Endothelial cell of umbilical vein (primary cell): ENCODE data around the gene PHEX. TPM values are rescaled to one million over a fixed set of nuclear protein-coding genes. Genes with fewer than 3 reads are reported as not detected.

Experiments
- BruUV-seq: library from RNA; stranded (reverse); fragments of 400-500 nt; replicated peaks from 2 replicates; lab custom pipeline; 2021; lab: Mats Ljungman, UMichigan
- CTCF ChIA-PET: fragments of 300-600, 350-600 bp; sonication (Branson Sonifier 250); formaldehyde crosslinking; loops from one replicate; lab custom pipeline; 2021; ENCODE audit warnings: antibody characterized with exemption, inconsistent platforms; lab: Charles Lee
- POLR2A ChIA-PET: fragments of 300-600, 350-600 bp; sonication (Branson Sonifier 250); formaldehyde crosslinking; loops from one replicate; lab custom pipeline; 2021; ENCODE audit warnings: antibody characterized with exemption, inconsistent platforms; lab: Charles Lee
- DNase-seq: peaks from one replicate; pipeline ENCODE4 v3.0.0-alpha.2; 2011; ENCODE audit warnings: low read depth, low spot score
- FAIRE-seq: peaks from 2 replicates; lab custom pipeline; 2011; peaks lifted over from hg19 to GRCh38; lab: Jason Lieb, UNC
- H2AFZ ChIP-seq: 2 replicates; pipeline ENCODE4 v1.6.0; 2012; ENCODE audit warnings: low read depth, low read length, control low read depth, inconsistent platforms
- H3K27ac ChIP-seq: 2 replicates; pipeline ENCODE4 v1.5.1; 2011; ENCODE audit warnings: low read depth, mild to moderate bottlenecking, control low read depth, low read length, moderate library complexity; ENCODE audit not compliant: insufficient read depth
- H3K27me3 ChIP-seq, 2 experiments: 2 replicates each; pipeline versions ENCODE4 v1.6.0 to v1.6.1; 2011; ENCODE audit warnings: low read length in 2 of 2, mixed read lengths in 1 of 2; ENCODE audit not compliant: control insufficient read depth in 2 of 2, insufficient read depth in 2 of 2
- H3K36me3 ChIP-seq, 2 experiments: 2 replicates in 1 of 2; 3 replicates in 1 of 2; pipeline ENCODE4 v1.5.1; 2011; ENCODE audit warnings: low read length in 2 of 2, mild to moderate bottlenecking in 1 of 2, moderate library complexity in 1 of 2; ENCODE audit not compliant: control insufficient read depth in 2 of 2, insufficient read depth in 2 of 2; ENCODE audit errors: extremely low read depth in 1 of 2
- H3K4me1 ChIP-seq: 3 replicates; pipeline ENCODE4 v1.5.1; 2011; ENCODE audit warnings: mild to moderate bottlenecking, low read length; ENCODE audit not compliant: control insufficient read depth, insufficient read depth; ENCODE audit errors: extremely low read depth
- H3K4me2 ChIP-seq: 2 replicates; pipeline ENCODE4 v1.6.1; 2011; ENCODE audit warnings: low read length, control low read depth, mixed read lengths; ENCODE audit not compliant: insufficient read depth
- H3K4me3 ChIP-seq, 3 experiments: fragments of 200-600 bp in 1 of 3; sonication (generic), shearing (Covaris generic) in 1 of 3; replicated peaks in 1 of 3; 2 replicates each; pipeline ENCODE4 v1.5.1; 2011 to 2016; ENCODE audit warnings: control low read depth in 3 of 3, low read length in 3 of 3, mild to moderate bottlenecking in 2 of 3, inconsistent platforms in 1 of 3, low read depth in 1 of 3, moderate library complexity in 1 of 3; ENCODE audit not compliant: insufficient read depth in 1 of 3
- H3K79me2 ChIP-seq: 2 replicates; pipeline ENCODE4 v1.6.0; 2012; ENCODE audit warnings: low read length, inconsistent platforms; ENCODE audit not compliant: control insufficient read depth, insufficient read depth
- H3K9ac ChIP-seq: replicated peaks from 2 replicates; pipeline ENCODE3; 2011; ENCODE audit warnings: low read length, control low read depth; ENCODE audit not compliant: insufficient read depth; ENCODE audit errors: extremely low read depth
- H3K9me1 ChIP-seq: replicated peaks from 3 replicates; pipeline ENCODE4 v1.6.0; 2011; ENCODE audit warnings: mild to moderate bottlenecking, low read length; ENCODE audit not compliant: control insufficient read depth, insufficient read depth; ENCODE audit errors: extremely low read depth
- H3K9me3 ChIP-seq: replicated peaks from 2 replicates; pipeline ENCODE4 v1.5.1; 2012; ENCODE audit warnings: low read length, inconsistent platforms; ENCODE audit not compliant: control insufficient read depth, insufficient read depth
- H4K20me1 ChIP-seq: replicated peaks from 2 replicates; pipeline ENCODE3; 2011; ENCODE audit warnings: mild to moderate bottlenecking, low read length; ENCODE audit not compliant: control insufficient read depth, insufficient read depth; ENCODE audit errors: extremely low read depth
- CTCF ChIP-seq, 2 donors: IDR thresholded peaks; 1 replicate in 1 of 2; 2 replicates in 1 of 2; pipeline ENCODE4 v1.5.1; 2011; ENCODE audit warnings: low read length in 2 of 2, mild to moderate bottlenecking in 2 of 2, moderate library complexity in 2 of 2, control low read depth in 1 of 2, inconsistent platforms in 1 of 2, low read depth in 1 of 2; ENCODE audit not compliant: insufficient read depth in 1 of 2; ENCODE audit errors: extremely low read depth in 1 of 2
- EZH2 ChIP-seq: IDR thresholded peaks from 2 replicates; pipeline ENCODE4 v1.6.1; 2012; ENCODE audit warnings: borderline replicate concordance, low read depth, mild to moderate bottlenecking, moderate library complexity, low read length, inconsistent platforms; ENCODE audit not compliant: severe bottlenecking
- FOS ChIP-seq: IDR thresholded peaks from 2 replicates; pipeline ENCODE4 v1.6.1; 2011; ENCODE audit warnings: mild to moderate bottlenecking, low read length, moderate library complexity, borderline replicate concordance; ENCODE audit not compliant: insufficient read depth
- GATA2 ChIP-seq: IDR thresholded peaks from 2 replicates; pipeline ENCODE4 v1.7.0; 2011; ENCODE audit warnings: low read depth, mild to moderate bottlenecking, moderate library complexity, mixed read lengths, low read length; ENCODE audit not compliant: insufficient read length, insufficient read depth
- JUN ChIP-seq: IDR thresholded peaks from 2 replicates; pipeline ENCODE4 v1.6.1; 2011; ENCODE audit warnings: borderline replicate concordance, low read depth; ENCODE audit not compliant: insufficient read length, insufficient read depth
- MAX ChIP-seq: IDR thresholded peaks from 2 replicates; pipeline ENCODE4 v1.6.1; 2011; ENCODE audit not compliant: insufficient read depth, insufficient read length
- MYC ChIP-seq: IDR thresholded peaks from one replicate; pipeline ENCODE4 v1.6.1; 2011; ENCODE audit warnings: mild to moderate bottlenecking, low read depth, low read length
- POLR2A ChIP-seq: IDR thresholded peaks from 2 replicates; pipeline ENCODE4 v1.6.1; 2012; ENCODE audit warnings: low read depth, mild to moderate bottlenecking, control low read depth, low read length
- POLR2AphosphoS5 ChIP-seq: IDR thresholded peaks from 2 replicates; pipeline ENCODE4 v1.6.1; 2012; ENCODE audit warnings: low read depth, mild to moderate bottlenecking, control low read depth, low read length, moderate library complexity; ENCODE audit not compliant: insufficient read depth
- dilution Hi-C: fragments of 300-500 bp; cut with MboI; formaldehyde crosslinking; loops from one replicate; pipeline ENCODE4 v1.15.0; 2019; ENCODE audit warnings: low sequenced_read_pairs; ENCODE audit not compliant: extremely low pct_ligation_motif_present
- intact Hi-C: fragments of 100-400 bp; cut with micrococcal nuclease; formaldehyde crosslinking; loops from one replicate; pipeline ENCODE4 v1.10.0; 2022
- polyA plus RNA-seq, 4 experiments: library from polyadenylated mRNA; depleted of rRNA in 3 of 4; stranded (reverse) in 3 of 4; unstranded in 1 of 4; fragments of >200 nt; gene quantifications; 2 replicates each; pipeline versions ENCODE4 v1.2.1 to v1.2.3, GENCODE V29; 2011 to 2012; ENCODE audit warnings: missing spikeins in 1 of 4
- total RNA-seq: library from RNA; stranded (reverse); gene quantifications from 2 replicates; pipeline ENCODE4 v1.2.3, GENCODE V29; 2021

Gene PHEX
- total and polyA plus RNA-seq, 2 donors (not counting 3 experiments of a cell fraction or from before 2014, with no cell fraction given): 0.07 to 0.44 TPM

GRCh38 chrX:22247169-22247568 lies 215.0 kb downstream of the PHEX start:
- Histone ChIP-seq H3K4me3 (no peak overlapping the region), H3K4me1 (no peaks in the 10 kb centered on the region), H2AFZ (no peak overlapping the region), H3K79me2 (no peaks in the 10 kb centered on the region), H3K9ac (no peak overlapping the region), H3K9me1 (no peaks in the 10 kb centered on the region), H3K36me3 (no peaks in the 10 kb centered on the region), H3K9me3 (no peaks in the 10 kb centered on the region), H3K27me3 (no peaks in the 10 kb centered on the region), H3K4me2 (no peak overlapping the region), H3K27ac (no peak overlapping the region), H4K20me1 (no peaks in the 10 kb centered on the region)
- FAIRE-seq: no peak
- intact Hi-C loops (no loop called here), dilution Hi-C loops (no loop called here)
- no peak for DNase-seq
- CTCF ChIA-PET: no interaction called here
- POLR2A ChIA-PET: no interaction called here
- no TSS peak for BruUV-seq
- TF ChIP-seq FOS (no peak), MYC (no peak), POLR2AphosphoS5 (no peak), CTCF (IDR thresholded peaks at IDR 0.05; ENCODE audit: extremely low read depth in 1 of 2, insufficient read depth in 1 of 2, low read depth in 1 of 2, low read length in 2 of 2) (no peak), GATA2 (no peak), POLR2A (no peak), MAX (no peak), EZH2 (no peak), JUN (no peak)
